A549 (cell line): Measurements from ENCODE around the gene FOXD3. TPM values are rescaled to one million over a fixed set of nuclear protein-coding genes. Genes with fewer than 3 reads are reported as not detected.

ENCODE experiments used
- ATAC-seq, 2 experiments: fragments of 200-7000 bp in 1 of 2; fragments of >200 bp in 1 of 2; cut with Nextera tagmentation in 1 of 2; cut with Tn5 transposase in 1 of 2; 3 replicates each; pipeline versions ENCODE4 v1.8.0 to v1.9.1; 2018 to 2020; ENCODE audit warnings: mild to moderate bottlenecking in 1 of 2, moderate library complexity in 1 of 2
- CTCF ChIA-PET: fragments of 300-600 bp; sonication (Branson Sonifier 250); formaldehyde crosslinking; extraction: SDS; loops from one replicate; lab custom pipeline; 2021; ENCODE audit warnings: antibody characterized with exemption, inconsistent platforms; lab: Yijun Ruan, JAX
- POLR2A ChIA-PET: fragments of 350-600 bp; formaldehyde crosslinking; extraction: SDS; loops from one replicate; lab custom pipeline; 2021; ENCODE audit warnings: antibody characterized with exemption, inconsistent platforms; lab: Yijun Ruan, JAX
- DNase-seq, 2 experiments: peaks; one replicate each; pipeline versions ENCODE4 v3.0.0 to v3.0.0-alpha.2; 2011 to 2016; ENCODE audit warnings: low read depth in 1 of 2, low spot score in 1 of 2
- FAIRE-seq: peaks from 2 replicates; lab custom pipeline; 2011; peaks lifted over from hg19 to GRCh38; lab: Jason Lieb, UNC
- H3K27ac ChIP-seq, 2 experiments: fragments of >200 bp; sonication (Bioruptor Twin); formaldehyde crosslinking; 3 replicates each; pipeline ENCODE4 v1.5.1; 2016 to 2017
- H3K4me1 ChIP-seq: fragments of >200 bp; sonication (Bioruptor Twin); formaldehyde crosslinking; 3 replicates; pipeline ENCODE4 v1.6.1; 2016
- H3K4me2 ChIP-seq: fragments of >200 bp; sonication (Bioruptor Twin); formaldehyde crosslinking; 3 replicates; pipeline ENCODE4 v1.6.1; 2016
- H3K4me3 ChIP-seq: fragments of >200 bp; sonication (Bioruptor Twin); formaldehyde crosslinking; 3 replicates; pipeline ENCODE4 v1.5.1; 2016
- H3K9me3 ChIP-seq: fragments of >200 bp; sonication (Bioruptor Twin); formaldehyde crosslinking; 3 replicates; pipeline ENCODE4 v1.6.1; 2016
- ATOH8 ChIP-seq: fragments of 250-450 bp; sonication (Bioruptor Pico); IDR thresholded peaks from 2 replicates; pipeline ENCODE4 v1.5.0; 2020; ENCODE audit warnings: low read depth, mild to moderate bottlenecking, moderate library complexity
- BHLHE40 ChIP-seq: IDR thresholded peaks from 2 replicates; pipeline ENCODE4 v1.6.1; 2012; ENCODE audit warnings: low read depth, low read length, inconsistent platforms
- CBX2 ChIP-seq: fragments of 200-600 bp; sonication (generic); IDR thresholded peaks from 2 replicates; pipeline ENCODE4 v1.6.1; 2016; ENCODE audit warnings: low read depth, mild to moderate bottlenecking, borderline replicate concordance
- CEBPB ChIP-seq, 2 experiments: fragments of >200 bp in 1 of 2; sonication (Bioruptor Twin) in 1 of 2; formaldehyde crosslinking in 1 of 2; IDR thresholded peaks; 2 replicates each; pipeline ENCODE4 v1.6.1; 2012 to 2016
- CHD2 ChIP-seq: fragments of 150-350 bp; IDR thresholded peaks from 2 replicates; pipeline ENCODE4 v1.6.1; 2014; ENCODE audit warnings: low read length; ENCODE audit not compliant: partially characterized antibody
- CHD4 ChIP-seq: fragments of 200-600 bp; sonication (generic); IDR thresholded peaks from 2 replicates; pipeline ENCODE4 v1.6.1; 2016; ENCODE audit warnings: antibody characterized with exemption, mild to moderate bottlenecking, borderline replicate concordance
- EHF ChIP-seq: fragments of 250-450 bp; sonication (Bioruptor Pico); IDR thresholded peaks from 2 replicates; pipeline ENCODE4 v1.5.0; 2020; ENCODE audit warnings: mild to moderate bottlenecking
- EHMT2 ChIP-seq: fragments of 200-600 bp; sonication (generic); IDR thresholded peaks from 2 replicates; pipeline ENCODE4 v1.6.1; 2016; ENCODE audit warnings: antibody characterized with exemption, low read depth, mild to moderate bottlenecking, moderate library complexity
- FOXS1 ChIP-seq: fragments of 250-450 bp; sonication (Bioruptor Pico); IDR thresholded peaks from 2 replicates; pipeline ENCODE4 v1.5.0; 2020; ENCODE audit warnings: mild to moderate bottlenecking, moderate library complexity
- GATA3 ChIP-seq: IDR thresholded peaks from 2 replicates; pipeline ENCODE4 v1.6.1; 2012; ENCODE audit warnings: borderline replicate concordance
- HES2 ChIP-seq: fragments of >200 bp; sonication (Bioruptor Twin); formaldehyde crosslinking; IDR thresholded peaks from 2 replicates; pipeline ENCODE4 v1.6.1; 2016
- HEYL ChIP-seq: fragments of 250-450 bp; sonication (Bioruptor Pico); IDR thresholded peaks from 2 replicates; pipeline ENCODE4 v1.8.0; 2021; ENCODE audit warnings: mild to moderate bottlenecking, moderate library complexity
- HOXA7 ChIP-seq: fragments of 250-450 bp; sonication (Bioruptor Pico); IDR thresholded peaks from 2 replicates; pipeline ENCODE4 v1.5.0; 2020; ENCODE audit warnings: mild to moderate bottlenecking, moderate library complexity
- JUNB ChIP-seq: fragments of >200 bp; sonication (Bioruptor Twin); formaldehyde crosslinking; IDR thresholded peaks from 2 replicates; pipeline ENCODE4 v1.6.1; 2016
- MAFK ChIP-seq: fragments of 450-650 bp; IDR thresholded peaks from 2 replicates; pipeline ENCODE4 v1.6.1; 2014; ENCODE audit not compliant: partially characterized antibody
- MAZ ChIP-seq: fragments of 150-350 bp; IDR thresholded peaks from 2 replicates; pipeline ENCODE4 v1.6.1; 2014; ENCODE audit warnings: antibody characterized with exemption, low read depth, low read length, borderline replicate concordance
- MYC ChIP-seq: IDR thresholded peaks from 2 replicates; pipeline ENCODE4 v1.6.1; 2012; ENCODE audit warnings: mild to moderate bottlenecking, inconsistent platforms, low read length, improper control_type of control experiment, borderline replicate concordance
- NFE2L2 ChIP-seq: fragments of 150-350 bp; conservative IDR thresholded peaks from 2 replicates; pipeline ENCODE4 v1.6.1; 2014; ENCODE audit warnings: low read length
- NR3C1 ChIP-seq: fragments of >200 bp; sonication (Bioruptor Twin); formaldehyde crosslinking; IDR thresholded peaks from 3 replicates; pipeline ENCODE4 v1.6.1; 2017
- PHF8 ChIP-seq: fragments of 200-600 bp; sonication (generic); IDR thresholded peaks from 2 replicates; pipeline ENCODE4 v1.6.1; 2016; ENCODE audit warnings: low read depth, mild to moderate bottlenecking, antibody characterized with exemption, moderate library complexity, borderline replicate concordance
- POLR2AphosphoS2 ChIP-seq: conservative IDR thresholded peaks from 2 replicates; pipeline ENCODE4 v1.6.1; 2012; ENCODE audit warnings: low read length, improper control_type of control experiment, inconsistent platforms
- RAD21 ChIP-seq, 2 experiments: fragments of >200 bp in 1 of 2; sonication (Bioruptor Twin) in 1 of 2; formaldehyde crosslinking in 1 of 2; IDR thresholded peaks in 1 of 2; conservative IDR thresholded peaks in 1 of 2; 2 replicates in 1 of 2; 3 replicates in 1 of 2; pipeline ENCODE4 v1.6.1; 2012 to 2018; ENCODE audit warnings: inconsistent platforms in 1 of 2
- RCOR1 ChIP-seq: fragments of 150-350 bp; IDR thresholded peaks from 2 replicates; pipeline ENCODE4 v1.6.1; 2014; ENCODE audit warnings: antibody characterized with exemption, low read length, low read depth
- RFX5 ChIP-seq: fragments of 450-650 bp; IDR thresholded peaks from 2 replicates; pipeline ENCODE4 v1.7.1; 2014; ENCODE audit warnings: antibody characterized with exemption, mild to moderate bottlenecking, moderate library complexity
- SREBF2 ChIP-seq: fragments of 450-650 bp; IDR thresholded peaks from 2 replicates; pipeline ENCODE4 v1.6.1; 2014; ENCODE audit warnings: mild to moderate bottlenecking, moderate library complexity
- TP53 ChIP-seq: fragments of 250-450 bp; sonication (Bioruptor Pico); IDR thresholded peaks from 2 replicates; pipeline ENCODE4 v1.5.0; 2021; ENCODE audit warnings: mild to moderate bottlenecking, moderate library complexity
- USF2 ChIP-seq: fragments of 450-650 bp; IDR thresholded peaks from 2 replicates; pipeline ENCODE4 v1.6.1; 2014; ENCODE audit warnings: antibody characterized with exemption
- ZFP36 ChIP-seq: fragments of 450-650 bp; IDR thresholded peaks from 2 replicates; pipeline ENCODE4 v1.6.1; 2014; ENCODE audit warnings: borderline replicate concordance; ENCODE audit not compliant: partially characterized antibody
- WGBS: methylation state at CpG from one replicate; pipeline ENCODE4 v1.1.6; 2017; ENCODE audit errors: missing lambda C conversion rate; 5-methylcytosine and 5-hydroxymethylcytosine counted together
- polyA plus RNA-seq, 4 experiments: library from polyadenylated mRNA; depleted of rRNA in 3 of 4; stranded (reverse); fragments of >200 nt; fragmentation: RNase III in 1 of 4; extraction: RNeasy Plus Mini Kit Qiagen cat#74134 plus additional on column Dnase treatment in 1 of 4; gene quantifications; 2 replicates in 3 of 4; 3 replicates in 1 of 4; pipeline ENCODE4 v1.2.3, GENCODE V29; 2011 to 2017
- TF ChIP-seq, protein P1 (sequence below): IDR thresholded peaks from 2 replicates; pipeline ENCODE4 v1.6.1; 2012; ENCODE audit warnings: low read depth, borderline replicate concordance
- TF ChIP-seq, protein P2 (sequence below): fragments of 150-350 bp; IDR thresholded peaks from 2 replicates; pipeline ENCODE4 v1.6.1; 2014; ENCODE audit warnings: low read depth, mild to moderate bottlenecking, low read length
- TF ChIP-seq, protein P3 (sequence below): fragments of 250-450 bp; sonication (Bioruptor Pico); IDR thresholded peaks from 2 replicates; pipeline ENCODE4 v1.5.0; 2021; ENCODE audit warnings: mild to moderate bottlenecking, moderate library complexity, borderline replicate concordance

The FOXD3 gene
- polyA plus RNA-seq, 2 of the 4 experiments (the other 2 are of a cell fraction), result 0.09 to 0.34 TPM

DNA sequence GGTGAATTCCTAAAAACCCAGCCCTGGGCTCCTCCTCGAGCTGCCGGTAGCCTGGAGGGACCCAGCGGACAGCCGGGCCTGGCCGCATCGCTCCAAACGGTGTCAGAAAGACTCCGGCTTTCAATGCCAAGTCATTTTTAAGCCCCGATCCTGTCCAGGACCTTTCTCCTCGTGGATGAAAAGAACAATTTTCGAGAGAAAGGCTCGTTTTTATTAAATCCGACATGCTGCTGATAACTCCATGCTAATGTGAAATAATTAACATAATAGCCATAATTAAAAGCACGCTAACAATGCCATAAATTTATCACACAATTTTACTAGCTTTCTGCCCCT is 4.6 kb upstream of the FOXD3 start:
- no peak for TF ChIP-seq CEBPB (IDR thresholded peaks at IDR 0.05)
- TF ChIP-seq RAD21 (conservative IDR thresholded peaks at IDR 0.05 in 1 of 2, IDR thresholded peaks at IDR 0.05 in 1 of 2), result no peak
- no peak for TF ChIP-seq MYC
- TF ChIP-seq MAFK, result no peak
- TF ChIP-seq, protein P1, sequence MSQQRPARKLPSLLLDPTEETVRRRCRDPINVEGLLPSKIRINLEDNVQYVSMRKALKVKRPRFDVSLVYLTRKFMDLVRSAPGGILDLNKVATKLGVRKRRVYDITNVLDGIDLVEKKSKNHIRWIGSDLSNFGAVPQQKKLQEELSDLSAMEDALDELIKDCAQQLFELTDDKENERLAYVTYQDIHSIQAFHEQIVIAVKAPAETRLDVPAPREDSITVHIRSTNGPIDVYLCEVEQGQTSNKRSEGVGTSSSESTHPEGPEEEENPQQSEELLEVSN, result no peak
- TF ChIP-seq NFE2L2, result no peak
- no peak for TF ChIP-seq ZFP36
- no peak for TF ChIP-seq NR3C1
- no peak for TF ChIP-seq POLR2AphosphoS2
- no peak for TF ChIP-seq GATA3
- TF ChIP-seq ATOH8 (CRISPR knock-in tag), result no peak
- TF ChIP-seq CHD2, result no peak
- no peak for TF ChIP-seq PHF8
- no peak for TF ChIP-seq MAZ
- TF ChIP-seq, protein P2, sequence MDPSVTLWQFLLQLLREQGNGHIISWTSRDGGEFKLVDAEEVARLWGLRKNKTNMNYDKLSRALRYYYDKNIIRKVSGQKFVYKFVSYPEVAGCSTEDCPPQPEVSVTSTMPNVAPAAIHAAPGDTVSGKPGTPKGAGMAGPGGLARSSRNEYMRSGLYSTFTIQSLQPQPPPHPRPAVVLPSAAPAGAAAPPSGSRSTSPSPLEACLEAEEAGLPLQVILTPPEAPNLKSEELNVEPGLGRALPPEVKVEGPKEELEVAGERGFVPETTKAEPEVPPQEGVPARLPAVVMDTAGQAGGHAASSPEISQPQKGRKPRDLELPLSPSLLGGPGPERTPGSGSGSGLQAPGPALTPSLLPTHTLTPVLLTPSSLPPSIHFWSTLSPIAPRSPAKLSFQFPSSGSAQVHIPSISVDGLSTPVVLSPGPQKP, result no peak
- TF ChIP-seq, protein P3, sequence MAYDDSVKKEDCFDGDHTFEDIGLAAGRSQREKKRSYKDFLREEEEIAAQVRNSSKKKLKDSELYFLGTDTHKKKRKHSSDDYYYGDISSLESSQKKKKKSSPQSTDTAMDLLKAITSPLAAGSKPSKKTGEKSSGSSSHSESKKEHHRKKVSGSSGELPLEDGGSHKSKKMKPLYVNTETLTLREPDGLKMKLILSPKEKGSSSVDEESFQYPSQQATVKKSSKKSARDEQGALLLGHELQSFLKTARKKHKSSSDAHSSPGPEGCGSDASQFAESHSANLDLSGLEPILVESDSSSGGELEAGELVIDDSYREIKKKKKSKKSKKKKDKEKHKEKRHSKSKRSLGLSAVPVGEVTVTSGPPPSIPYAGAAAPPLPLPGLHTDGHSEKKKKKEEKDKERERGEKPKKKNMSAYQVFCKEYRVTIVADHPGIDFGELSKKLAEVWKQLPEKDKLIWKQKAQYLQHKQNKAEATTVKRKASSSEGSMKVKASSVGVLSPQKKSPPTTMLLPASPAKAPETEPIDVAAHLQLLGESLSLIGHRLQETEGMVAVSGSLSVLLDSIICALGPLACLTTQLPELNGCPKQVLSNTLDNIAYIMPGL (CRISPR knock-in tag), result no peak
- TF ChIP-seq FOXS1 (CRISPR knock-in tag), result no peak
- no peak for TF ChIP-seq HEYL (CRISPR knock-in tag)
- TF ChIP-seq HES2, result no peak
- peak overlapping the region; percentile 97 for H3K4me2 ChIP-seq
- H3K9me3 ChIP-seq, result no peaks in the 10 kb centered on the region
- ATAC-seq (peak; percentile 2 to 12; a peak in 4 of 6 replicates), FAIRE-seq (no peak), DNase-seq (no peak)
- WGBS, result 41% methylated on average over 14 of the region's 14 CpGs
- peaks cover 4% of the 10 kb centered on the region; the same call in 1 of the 3 replicates for H3K4me1 ChIP-seq
- POLR2A ChIA-PET, result no interaction called here
- H3K4me3 ChIP-seq, result peak overlapping the region; percentile 74
- peak overlapping the region; percentile 87 to 90 for H3K27ac ChIP-seq
- CTCF ChIA-PET, result interaction anchor here (0.7 to 2.4 kb wide), 3 partner anchors 10 to 31 kb away, joined by 3 to 17 read pairs (median 5); no protein-coding TSS in a partner anchor

DNA sequence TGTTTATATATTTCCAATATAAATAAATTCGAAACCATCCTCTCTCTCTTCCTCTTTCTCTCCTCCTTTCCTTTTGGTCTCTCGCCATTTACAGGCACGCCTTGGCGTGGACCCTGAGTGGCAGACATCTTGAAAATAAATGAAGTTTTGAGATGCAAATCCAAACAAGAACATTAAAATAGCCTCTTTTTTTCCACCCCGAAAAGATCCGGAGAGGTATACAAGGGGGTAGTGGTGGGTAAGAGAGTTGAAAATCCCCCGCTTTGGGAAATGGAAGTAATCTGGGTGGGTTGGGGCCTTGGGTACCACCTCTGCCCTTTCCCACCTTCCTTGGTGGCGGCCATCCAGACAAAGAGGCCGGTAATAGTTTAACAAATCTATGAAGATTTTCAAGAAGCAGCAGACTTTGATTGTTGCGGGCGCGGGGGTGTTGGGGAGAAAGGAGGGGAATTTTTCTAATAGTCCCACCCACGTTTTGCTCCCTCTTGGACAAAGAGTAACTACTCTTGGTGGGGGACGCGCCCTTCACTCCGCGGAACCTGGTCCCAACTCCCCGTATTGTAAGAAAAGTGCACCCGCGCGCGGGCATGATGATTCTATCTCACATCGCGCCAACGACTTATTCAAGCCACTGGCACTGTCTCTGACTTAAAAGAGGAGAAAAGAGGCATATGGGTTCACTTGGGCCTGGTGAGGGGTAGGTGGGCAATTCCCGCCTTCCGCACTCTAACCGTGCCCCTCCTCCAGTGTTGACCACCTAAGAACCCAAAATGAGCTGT is 4.0 kb upstream of the FOXD3 start:
- Histone ChIP-seq H3K4me3 (no peak overlapping the region), H3K9me3 (no peaks in the 10 kb centered on the region), H3K4me2 (peak overlapping the region; percentile 97), H3K4me1 (peaks cover 4% of the 10 kb centered on the region; the same call in 1 of the 3 replicates), H3K27ac (no peak overlapping the region)
- FAIRE-seq (no peak), DNase-seq (no peak), ATAC-seq (no peak)
- TF ChIP-seq PHF8 (no peak), NR3C1 (no peak), CBX2 (no peak), SREBF2 (no peak), RCOR1 (no peak), EHMT2 (no peak), CHD4 (no peak), BHLHE40 (no peak), RFX5 (no peak), JUNB (no peak), HOXA7 (CRISPR knock-in tag) (no peak), EHF (CRISPR knock-in tag) (no peak), TP53 (no peak), MYC (no peak), USF2 (no peak), NFE2L2 (no peak)
- TF ChIP-seq, protein P1, result no peak
- 94% methylated on average over 28 of the region's 28 CpGs for WGBS
- POLR2A ChIA-PET, result no interaction called here
- CTCF ChIA-PET, result interaction anchor here (0.9 to 2.4 kb wide), 2 partner anchors 9 kb away, joined by 3 to 17 read pairs; no protein-coding TSS in a partner anchor
